ENCODE measurements around the gene SNX3. TPM values are rescaled to one million over a fixed set of nuclear protein-coding genes. Genes with fewer than 3 reads are reported as not detected.

SNX3 gene
- polyA plus RNA-seq, 1 donor from 2014 or later: 135 TPM

DNA sequence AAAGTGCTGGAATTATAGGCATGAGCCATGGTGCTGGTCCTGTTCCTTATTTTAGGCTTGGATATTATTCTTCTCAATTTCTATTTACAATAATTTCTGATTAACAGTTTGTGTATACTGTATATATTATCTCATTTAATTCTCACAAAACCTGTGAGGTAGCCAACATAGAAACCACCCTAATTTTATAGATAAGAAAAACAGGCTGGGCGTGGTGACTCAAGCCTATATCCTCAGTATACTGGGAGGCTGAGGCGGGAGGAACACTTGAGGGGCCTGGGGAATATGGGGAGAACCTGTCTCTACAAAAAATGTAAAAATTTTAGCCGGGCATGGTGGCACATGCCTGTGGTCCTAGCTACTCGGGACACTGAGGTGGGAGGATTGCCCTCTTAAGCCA is 30.3 kb upstream of the SNX3 start:
- H3K9me3 ChIP-seq (ENCODE audit: low read length): no peaks in the 10 kb centered on the region
- H4K20me1 ChIP-seq (ENCODE audit: insufficient read depth): no peaks in the 10 kb centered on the region
- H3K36me3 ChIP-seq (ENCODE audit: insufficient read depth, low read length): no peaks in the 10 kb centered on the region
- H3K27ac ChIP-seq (ENCODE audit: low read length): no peak overlapping the region
- no peak for TF ChIP-seq TAF1 (IDR thresholded peaks at IDR 0.05; ENCODE audit: low read depth)
- no peak for TF ChIP-seq CTCF (IDR thresholded peaks at IDR 0.05; ENCODE audit: poor library complexity, severe bottlenecking)
- TF ChIP-seq RAD21 (conservative IDR thresholded peaks at IDR 0.05): no peak
- no peak for TF ChIP-seq EZH2 (IDR thresholded peaks at IDR 0.05; ENCODE audit: borderline replicate concordance, insufficient read depth, low read length, poor library complexity, severe bottlenecking)
- no peak for TF ChIP-seq POLR2AphosphoS5 (IDR thresholded peaks at IDR 0.05)
- no peak for TF ChIP-seq SMC3 (conservative IDR thresholded peaks at IDR 0.05; ENCODE audit: poor library complexity)
- TF ChIP-seq EP300 (conservative IDR thresholded peaks at IDR 0.05; ENCODE audit: poor library complexity, severe bottlenecking): no peak
- TF ChIP-seq MXI1 (conservative IDR thresholded peaks at IDR 0.05; ENCODE audit: poor library complexity, severe bottlenecking): no peak
- no peak for TF ChIP-seq REST (IDR thresholded peaks at IDR 0.05; ENCODE audit: borderline replicate concordance)
- peaks cover 5% of the 10 kb centered on the region for H3K79me2 ChIP-seq (replicated peaks; ENCODE audit: insufficient read depth, low read length)
- no peaks in the 10 kb centered on the region for H3K9me2 ChIP-seq (ENCODE audit: insufficient read depth, low read length)
- no peak overlapping the region for H3K9ac ChIP-seq (ENCODE audit: low read length)
- no peaks in the 10 kb centered on the region for H3F3A ChIP-seq (ENCODE audit: insufficient read depth, low read length, poor library complexity, severe bottlenecking)
- H3K4me3 ChIP-seq (ENCODE audit: low read length): no peak overlapping the region
- no peak overlapping the region for H3K4me2 ChIP-seq (ENCODE audit: low read length)
- no peak overlapping the region for H2AFZ ChIP-seq (ENCODE audit: low read depth, low read length)
- no peaks in the 10 kb centered on the region for H3K27me3 ChIP-seq (ENCODE audit: insufficient read depth, low read depth, low read length)

- no peaks in the 10 kb centered on the region for H3K79me2 ChIP-seq (replicated peaks; ENCODE audit: insufficient read depth, low read length)
- H3K27ac ChIP-seq (ENCODE audit: low read length): no peak overlapping the region
- H3K4me2 ChIP-seq (ENCODE audit: low read length): no peak overlapping the region
- H2AFZ ChIP-seq (ENCODE audit: low read depth, low read length): no peak overlapping the region
- H4K20me1 ChIP-seq (ENCODE audit: insufficient read depth): no peaks in the 10 kb centered on the region
- H3K36me3 ChIP-seq (ENCODE audit: insufficient read depth, low read length): no peaks in the 10 kb centered on the region
- H3K9me2 ChIP-seq (ENCODE audit: insufficient read depth, low read length): no peaks in the 10 kb centered on the region
- no peaks in the 10 kb centered on the region for H3K9me3 ChIP-seq (ENCODE audit: low read length)
- H3K27me3 ChIP-seq (ENCODE audit: insufficient read depth, low read depth, low read length): no peaks in the 10 kb centered on the region
- no peak overlapping the region for H3K4me3 ChIP-seq (ENCODE audit: low read length)
- TF ChIP-seq CTCF (IDR thresholded peaks at IDR 0.05; ENCODE audit: poor library complexity, severe bottlenecking) (no peak), REST (IDR thresholded peaks at IDR 0.05; ENCODE audit: borderline replicate concordance) (no peak), EZH2 (IDR thresholded peaks at IDR 0.05; ENCODE audit: borderline replicate concordance, insufficient read depth, low read length, poor library complexity, severe bottlenecking) (no peak), POLR2AphosphoS5 (IDR thresholded peaks at IDR 0.05) (no peak)
- H3K9ac ChIP-seq (ENCODE audit: low read length): no peak overlapping the region
- no peaks in the 10 kb centered on the region for H3F3A ChIP-seq (ENCODE audit: insufficient read depth, low read length, poor library complexity, severe bottlenecking)
Measured at GRCh38 chr6:108288742-108289141, 27.9 kb upstream of the SNX3 start.
